Karpas-422 (cell line): ENCODE data around the gene NARS2. TPM values are rescaled to one million over a fixed set of nuclear protein-coding genes. Genes with fewer than 3 reads are reported as not detected.
A peak's percentile ranks its signal among the peaks of the same experiment; 100 is the strongest.

Source experiments
- DNase-seq: peaks from one replicate; pipeline ENCODE4 v3.0.0-alpha.2; 2015
- H2AFZ ChIP-seq: fragments of 200-600 bp; sonication (generic); 2 replicates; pipeline ENCODE4 v1.6.1; 2014; ENCODE audit warnings: antibody characterized with exemption, low read length, mixed read lengths
- H3K27ac ChIP-seq: fragments of 200-600 bp; sonication (generic); 2 replicates; pipeline ENCODE4 v1.5.1; 2014; ENCODE audit warnings: mild to moderate bottlenecking, low read length, moderate library complexity
- H3K27me3 ChIP-seq: fragments of 200-600 bp; sonication (generic); 2 replicates; pipeline ENCODE4 v1.6.1; 2014; ENCODE audit warnings: low read length, mixed read lengths
- H3K36me3 ChIP-seq: fragments of 200-600 bp; sonication (generic); 2 replicates; pipeline ENCODE4 v1.6.1; 2014; ENCODE audit warnings: low read length, mixed read lengths; ENCODE audit not compliant: insufficient read depth
- H3K4me1 ChIP-seq: fragments of 200-600 bp; sonication (generic); 2 replicates; pipeline ENCODE4 v1.6.1; 2014; ENCODE audit warnings: mild to moderate bottlenecking, low read length, mixed read lengths
- H3K4me2 ChIP-seq: fragments of 200-600 bp; sonication (generic); 2 replicates; pipeline ENCODE4 v1.6.1; 2014; ENCODE audit warnings: low read length, low read depth, mild to moderate bottlenecking; ENCODE audit not compliant: poor library complexity, severe bottlenecking
- H3K4me3 ChIP-seq: fragments of 200-600 bp; sonication (generic); 2 replicates; pipeline ENCODE4 v1.5.1; 2014; ENCODE audit warnings: mild to moderate bottlenecking, antibody characterized with exemption, low read length, mixed read lengths
- H3K79me2 ChIP-seq: fragments of 200-600 bp; sonication (generic); 2 replicates; pipeline ENCODE4 v1.6.1; 2014; ENCODE audit warnings: mild to moderate bottlenecking, low read length, mixed read lengths
- H3K9ac ChIP-seq: fragments of 200-600 bp; sonication (generic); 2 replicates; pipeline ENCODE4 v1.6.0; 2014; ENCODE audit warnings: low read length
- H3K9me2 ChIP-seq: fragments of 200-600 bp; sonication (generic), shearing (Covaris generic); replicated peaks from 2 replicates; pipeline ENCODE4 v1.6.0; 2014; ENCODE audit warnings: mild to moderate bottlenecking, low read length, moderate library complexity; ENCODE audit not compliant: insufficient read depth
- H3K9me3 ChIP-seq: fragments of 300-700, 200-600 bp; sonication (generic); 2 replicates; pipeline ENCODE4 v1.6.1; 2014; ENCODE audit warnings: low read length, mixed read lengths
- H4K20me1 ChIP-seq: fragments of 200-600 bp; sonication (generic); 2 replicates; pipeline ENCODE4 v1.6.1; 2014; ENCODE audit warnings: mild to moderate bottlenecking, antibody characterized with exemption, low read length, low read depth; ENCODE audit not compliant: insufficient read depth
- total RNA-seq: library from RNA; depleted of rRNA; stranded (reverse); fragments of >200 nt; shearing (Covaris generic); gene quantifications from 2 replicates; pipeline ENCODE4 v1.2.3, GENCODE V29; 2014; ENCODE audit warnings: low replicate concordance

The NARS2 gene
- total RNA-seq, 1 experiment from 2014 or later, result 33.3 TPM

GRCh38 chr11:78547931-78548705 lies 26.5 kb downstream of the NARS2 start:
- Histone ChIP-seq H3K9me3 (no peaks in the 10 kb centered on the region), H3K36me3 (no peaks in the 10 kb centered on the region), H3K9ac (no peak overlapping the region), H3K9me2 (no peaks in the 10 kb centered on the region), H3K4me1 (peaks cover 27% of the 10 kb centered on the region), H3K4me3 (no peak overlapping the region), H2AFZ (no peak overlapping the region), H3K27ac (peak overlapping the region; percentile 32; the same call in 1 of the 2 replicates), H3K27me3 (no peaks in the 10 kb centered on the region), H3K4me2 (peak overlapping the region; percentile 8), H3K79me2 (peaks cover 83% of the 10 kb centered on the region), H4K20me1 (no peaks in the 10 kb centered on the region)
- DNase-seq, result no peak

GRCh38 chr11:78542007-78542406 lies 32.7 kb downstream of the NARS2 start:
- H2AFZ ChIP-seq, result no peak overlapping the region
- peaks cover 83% of the 10 kb centered on the region for H3K79me2 ChIP-seq
- H3K9me2 ChIP-seq, result no peaks in the 10 kb centered on the region
- no peak overlapping the region for H3K9ac ChIP-seq
- DNase-seq, result no peak
- peaks cover 7% of the 10 kb centered on the region; the same call in 1 of the 2 replicates for H3K36me3 ChIP-seq
- no peak overlapping the region for H3K4me3 ChIP-seq
- H3K27ac ChIP-seq, result peak overlapping the region; percentile 47
- no peaks in the 10 kb centered on the region for H3K27me3 ChIP-seq
- peaks cover 49% of the 10 kb centered on the region for H3K4me1 ChIP-seq
- H4K20me1 ChIP-seq, result no peaks in the 10 kb centered on the region
- no peaks in the 10 kb centered on the region for H3K9me3 ChIP-seq
- H3K4me2 ChIP-seq, result peak overlapping the region; percentile 36

- H3K4me3 ChIP-seq, result no peak overlapping the region
- no peaks in the 10 kb centered on the region for H3K9me2 ChIP-seq
- peak; percentile 46 for DNase-seq
- peaks cover 49% of the 10 kb centered on the region for H3K4me1 ChIP-seq
- peak overlapping the region; percentile 47 for H3K27ac ChIP-seq
- H3K9ac ChIP-seq, result no peak overlapping the region
- no peak overlapping the region for H2AFZ ChIP-seq
- no peaks in the 10 kb centered on the region for H3K27me3 ChIP-seq
- peak overlapping the region; percentile 36 for H3K4me2 ChIP-seq
- peaks cover 81% of the 10 kb centered on the region for H3K79me2 ChIP-seq
- no peaks in the 10 kb centered on the region for H3K9me3 ChIP-seq
- H4K20me1 ChIP-seq, result no peaks in the 10 kb centered on the region
- peaks cover 11% of the 10 kb centered on the region; the same call in 1 of the 2 replicates for H3K36me3 ChIP-seq
Observed at GRCh38 chr11:78541537-78541936, 33.1 kb downstream of the NARS2 start.

- Histone ChIP-seq H3K4me1 (peaks cover 47% of the 10 kb centered on the region), H3K27ac (peak overlapping the region; percentile 16), H3K9me3 (no peaks in the 10 kb centered on the region), H3K9ac (no peak overlapping the region), H3K36me3 (peaks cover 11% of the 10 kb centered on the region), H3K79me2 (peaks cover 73% of the 10 kb centered on the region), H3K4me3 (no peak overlapping the region), H3K9me2 (no peaks in the 10 kb centered on the region), H3K4me2 (no peak overlapping the region), H4K20me1 (no peaks in the 10 kb centered on the region), H2AFZ (no peak overlapping the region), H3K27me3 (no peaks in the 10 kb centered on the region)
- DNase-seq, result no peak
Observed at GRCh38 chr11:78540256-78540655, 34.4 kb downstream of the NARS2 start.

- DNase-seq, result no peak
- Histone ChIP-seq H3K79me2 (peaks cover 74% of the 10 kb centered on the region), H4K20me1 (no peaks in the 10 kb centered on the region), H3K4me1 (peaks cover 47% of the 10 kb centered on the region), H3K9me2 (no peaks in the 10 kb centered on the region), H3K27ac (peak overlapping the region; percentile 16), H3K27me3 (no peaks in the 10 kb centered on the region), H3K9ac (no peak overlapping the region), H2AFZ (no peak overlapping the region), H3K9me3 (no peaks in the 10 kb centered on the region), H3K36me3 (peaks cover 16% of the 10 kb centered on the region), H3K4me3 (no peak overlapping the region), H3K4me2 (no peak overlapping the region)
Observed at GRCh38 chr11:78539506-78539905, 35.2 kb downstream of the NARS2 start.

GRCh38 chr11:78536933-78537332 lies 37.7 kb downstream of the NARS2 start:
- Histone ChIP-seq H3K9ac (no peak overlapping the region), H3K27me3 (no peaks in the 10 kb centered on the region), H3K79me2 (peaks cover 59% of the 10 kb centered on the region), H3K4me2 (no peak overlapping the region), H3K4me3 (no peak overlapping the region), H3K27ac (no peak overlapping the region), H2AFZ (no peak overlapping the region), H3K9me3 (no peaks in the 10 kb centered on the region), H4K20me1 (no peaks in the 10 kb centered on the region), H3K9me2 (no peaks in the 10 kb centered on the region), H3K4me1 (peaks cover 56% of the 10 kb centered on the region), H3K36me3 (peaks cover 24% of the 10 kb centered on the region)
- DNase-seq, result no peak

GRCh38 chr11:78535920-78536319 lies 38.7 kb downstream of the NARS2 start:
- H3K79me2 ChIP-seq, result peaks cover 59% of the 10 kb centered on the region

GRCh38 chr11:78535027-78535426 lies 39.6 kb downstream of the NARS2 start:
- Histone ChIP-seq H3K27ac (peak overlapping the region; percentile 98), H4K20me1 (no peaks in the 10 kb centered on the region), H3K4me2 (no peak overlapping the region), H3K9me3 (no peaks in the 10 kb centered on the region), H2AFZ (no peak overlapping the region), H3K4me3 (no peak overlapping the region), H3K4me1 (peaks cover 41% of the 10 kb centered on the region), H3K9me2 (no peaks in the 10 kb centered on the region), H3K27me3 (no peaks in the 10 kb centered on the region), H3K36me3 (peaks cover 23% of the 10 kb centered on the region), H3K79me2 (peaks cover 51% of the 10 kb centered on the region), H3K9ac (no peak overlapping the region)
- DNase-seq, result no peak

More at GRCh38 chr11:78535920-78536319, 38.7 kb downstream of the NARS2 start:
- Histone ChIP-seq H3K9ac (no peak overlapping the region), H3K4me3 (no peak overlapping the region), H3K27me3 (no peaks in the 10 kb centered on the region), H3K4me2 (no peak overlapping the region), H3K36me3 (peaks cover 23% of the 10 kb centered on the region), H2AFZ (no peak overlapping the region), H3K9me2 (no peaks in the 10 kb centered on the region), H3K9me3 (no peaks in the 10 kb centered on the region), H3K27ac (no peak overlapping the region), H4K20me1 (no peaks in the 10 kb centered on the region), H3K4me1 (peaks cover 47% of the 10 kb centered on the region)
- DNase-seq, result no peak
